Stimulated activated CD8-positive, alpha-beta memory T cell treated with anti-CD3 and anti-CD28 coated beads, Interleukin-7, amount 100 ng/mL, for 48 hours (primary cell): Measurements from ENCODE around the gene PAPOLB.
"Not testable (repeated sequence)": the region's sequence is repeated elsewhere in the genome, so short reads cannot be mapped to it uniquely, and the experiment has no call there.

Source experiments
- DNase-seq, 2 donors: peaks; one replicate each; pipeline ENCODE4 v3.0.0-alpha.2; 2020; ENCODE audit warnings: low read depth in 1 of 2; ENCODE audit errors: extremely low read depth in 1 of 2

Gene PAPOLB

DNA sequence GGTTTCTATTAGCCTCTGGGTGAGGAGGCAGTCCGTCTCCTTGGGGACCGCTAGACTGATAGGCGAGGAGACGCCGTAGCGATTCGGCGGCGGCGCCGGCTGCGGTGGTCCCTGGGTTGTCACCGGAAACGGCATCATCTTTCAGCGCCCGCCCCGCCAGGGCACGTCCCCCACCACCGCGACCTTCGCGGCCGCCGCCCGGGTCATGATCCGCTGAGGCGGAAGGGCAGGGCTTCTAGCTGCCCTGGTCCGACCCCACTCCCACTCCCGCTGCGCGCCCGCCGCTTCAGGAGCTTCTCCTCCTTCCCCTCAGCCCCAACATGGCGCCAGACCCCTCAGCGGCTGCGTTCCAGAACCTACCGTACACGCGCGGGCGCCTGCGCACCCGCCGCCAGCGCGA is at the start of gene PAPOLB:
PAPOLB (minus strand) TSS at position 358 of the 400 bp plus-strand sequence; CDS start at position 138, 220 bp downstream.
- DNase-seq, result peak in 1 of 2 donors; percentile 15

GRCh38 chr7:4911111-4911828 is 49.4 kb upstream of the PAPOLB start:
- no peak for DNase-seq

- DNase-seq, result no peak
Measured at GRCh38 chr7:4906682-4907081, 44.9 kb upstream of the PAPOLB start.

- no peak for DNase-seq
Measured at GRCh38 chr7:4905171-4905570, 43.3 kb upstream of the PAPOLB start.

DNA sequence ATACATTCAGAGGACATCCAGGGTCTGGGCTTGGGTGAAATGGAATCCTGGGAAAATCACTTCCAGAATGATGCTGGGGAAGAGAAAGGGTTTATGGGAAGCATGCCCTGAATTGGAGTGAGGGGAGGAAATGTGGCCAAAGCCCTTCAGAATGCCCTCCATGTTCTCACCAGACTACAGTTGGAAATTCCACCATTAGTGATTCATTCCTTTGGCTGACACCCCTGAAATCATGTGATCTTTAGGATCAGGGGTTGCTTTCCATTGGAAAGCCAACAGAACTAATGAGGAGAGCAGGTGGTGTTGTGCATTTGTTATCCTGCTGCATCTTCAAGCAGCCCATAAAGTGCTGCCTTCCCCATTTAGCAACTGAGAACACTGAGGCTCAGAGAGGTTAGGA is 42.5 kb upstream of the PAPOLB start:
- DNase-seq, result no peak

- DNase-seq, result no peak
Measured at GRCh38 chr7:4895766-4896165, 33.9 kb upstream of the PAPOLB start.

- DNase-seq, result no peak
Measured at GRCh38 chr7:4894482-4894881, 32.7 kb upstream of the PAPOLB start.

- no peak for DNase-seq
Measured at GRCh38 chr7:4893929-4894475, 32.2 kb upstream of the PAPOLB start.

DNA sequence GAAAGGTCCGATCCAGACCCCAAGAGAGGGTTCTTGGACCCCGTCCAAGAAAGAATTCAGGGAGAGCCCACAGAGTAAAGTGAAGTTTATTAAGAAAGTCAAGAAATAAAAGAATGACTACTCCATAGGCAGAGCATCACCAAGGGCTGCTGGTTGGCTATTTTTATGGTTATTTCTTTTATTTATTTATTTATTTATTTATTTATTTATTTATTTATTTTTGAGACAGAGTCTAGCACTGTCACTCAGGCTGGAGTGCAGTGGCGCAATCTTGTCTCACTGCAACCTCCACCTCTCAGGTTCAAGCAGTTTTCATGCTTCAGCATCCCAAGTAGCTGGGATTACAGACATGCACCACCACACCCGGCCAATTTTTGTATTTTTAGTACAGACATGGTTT is 31.4 kb upstream of the PAPOLB start:
- not testable (repeated sequence) for DNase-seq

DNA sequence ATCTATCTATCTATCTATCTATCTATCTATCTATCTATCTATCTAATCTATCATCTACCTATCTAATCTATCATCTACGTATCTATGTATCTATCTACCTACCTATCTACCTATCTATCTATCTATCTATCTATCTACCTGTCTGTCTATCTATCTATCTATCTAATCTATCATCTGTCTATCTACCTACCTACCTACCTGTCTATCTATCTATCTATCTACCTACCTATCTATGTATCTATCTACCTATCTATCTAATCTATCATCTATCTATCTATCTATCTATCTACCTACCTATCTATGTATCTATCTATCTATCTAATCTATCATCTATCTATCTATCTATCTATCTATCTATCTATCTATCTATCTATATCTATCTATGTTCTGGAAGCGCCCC is 29.7 kb upstream of the PAPOLB start:
- not testable (repeated sequence) for DNase-seq

- no peak for DNase-seq
Measured at GRCh38 chr7:4889682-4890081, 27.9 kb upstream of the PAPOLB start.

DNA sequence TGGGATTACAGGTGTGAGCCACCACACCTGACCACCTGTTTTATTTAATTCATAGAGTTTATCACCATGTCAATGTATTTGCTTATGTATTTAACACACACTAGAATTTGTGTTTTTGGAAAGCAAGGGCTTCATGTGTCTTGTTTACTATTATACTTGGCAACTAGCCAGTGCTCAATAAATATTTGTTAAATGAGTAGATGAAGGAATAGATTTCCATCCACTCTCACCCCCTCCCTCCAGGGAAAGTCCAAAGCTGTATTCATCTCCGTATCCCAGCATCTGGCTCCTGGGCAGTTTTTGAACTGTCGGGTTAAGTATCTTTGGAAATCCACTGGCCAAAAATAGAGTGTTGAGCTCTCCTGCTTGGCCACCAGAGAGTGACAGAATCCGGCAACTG is 26.3 kb upstream of the PAPOLB start:
- no peak for DNase-seq

GRCh38 chr7:4886671-4887070 is 24.8 kb upstream of the PAPOLB start:
- DNase-seq, result no peak

GRCh38 chr7:4885317-4885807 is 23.5 kb upstream of the PAPOLB start:
- no peak for DNase-seq

DNA sequence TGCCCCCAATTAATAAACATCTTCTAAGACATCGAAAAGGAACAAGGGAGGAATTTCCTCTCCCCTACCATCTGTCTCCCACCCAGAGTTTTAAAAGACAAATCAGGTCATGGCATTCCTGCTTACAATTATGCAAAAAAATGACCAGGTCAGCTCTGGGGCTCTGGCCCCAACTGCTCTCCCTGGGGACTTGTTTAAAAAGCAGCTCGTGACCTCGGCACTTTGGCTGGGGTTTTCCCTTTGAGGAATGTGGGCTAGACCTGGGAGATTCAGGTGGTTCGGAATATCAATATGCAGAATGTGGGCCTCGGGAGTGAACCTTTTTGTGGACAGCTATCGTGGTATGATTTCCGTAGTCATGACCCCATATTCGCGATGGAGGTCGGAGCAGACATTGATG is 22.3 kb upstream of the PAPOLB start:
- DNase-seq, result no peak

GRCh38 chr7:4883372-4884144 is 21.7 kb upstream of the PAPOLB start, which contains the start of gene RADIL:
TSS of gene RADIL (minus strand) at chr7:4883716. CDS start at chr7:4878139, 5,577 bp downstream.
- DNase-seq, result peak; percentile 75 to 87

GRCh38 chr7:4883033-4883371 is 21.2 kb upstream of the PAPOLB start:
- DNase-seq, result no peak

DNA sequence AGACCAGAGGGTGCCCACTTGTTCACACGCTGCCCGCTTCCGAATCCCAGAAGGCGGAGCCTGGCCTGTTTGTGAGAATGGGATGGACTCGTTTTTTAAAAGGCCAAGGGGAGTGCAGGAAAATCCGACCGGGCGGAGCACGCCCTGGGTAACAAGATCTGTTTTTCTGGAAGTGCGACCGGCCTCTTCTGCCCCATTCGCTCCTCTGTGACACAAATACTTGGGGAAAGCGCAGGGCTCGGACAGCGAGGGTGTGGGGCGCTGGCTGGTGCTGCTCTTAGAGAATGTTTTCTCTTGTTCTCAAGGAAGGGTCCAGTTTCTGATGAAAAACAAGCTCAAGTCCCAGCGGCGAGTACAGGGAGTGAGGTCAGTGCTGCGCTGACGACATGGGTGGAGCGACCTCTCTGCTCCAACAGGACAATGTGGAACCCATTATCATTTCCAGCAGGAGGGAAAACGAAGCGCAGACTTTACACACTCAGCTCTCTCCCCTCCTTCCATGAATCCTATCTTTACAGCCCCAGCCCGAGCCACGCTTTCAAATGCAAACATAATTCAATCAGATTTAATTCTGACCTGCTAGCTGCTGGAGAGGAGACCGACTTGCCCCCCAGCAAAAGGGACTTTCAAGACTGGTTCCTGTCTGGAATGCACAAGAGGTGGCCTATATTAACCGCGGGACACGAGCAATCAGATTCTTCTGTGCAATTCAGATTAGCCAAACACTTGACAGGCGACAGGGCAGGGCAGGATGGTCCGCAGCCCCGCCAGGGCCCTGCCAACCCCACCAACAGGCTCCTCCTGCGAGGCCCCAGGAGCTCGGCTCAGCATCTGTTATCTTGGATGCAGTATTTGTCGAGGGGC is 20.6 kb upstream of the PAPOLB start:
- no peak for DNase-seq

DNA sequence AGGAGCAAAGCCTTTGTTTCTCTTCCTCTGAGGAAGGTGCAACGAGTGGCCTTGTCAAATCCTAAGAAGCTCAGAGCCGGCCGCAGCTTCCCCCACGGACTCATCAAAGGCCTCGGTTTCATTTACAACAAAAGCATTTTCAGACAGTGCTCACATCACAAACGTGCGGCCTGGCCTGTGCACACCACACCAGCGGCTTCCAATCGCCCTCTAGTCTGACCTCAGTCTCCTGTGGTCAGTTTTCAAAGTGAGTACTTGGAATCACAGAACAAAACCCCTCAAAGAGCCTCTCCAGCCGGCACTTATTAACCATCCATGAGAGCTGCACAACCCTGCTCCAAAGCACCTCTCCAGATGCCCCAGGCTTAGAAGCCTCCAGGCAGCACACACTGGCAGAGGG is 18.4 kb upstream of the PAPOLB start:
- DNase-seq, result no peak

DNA sequence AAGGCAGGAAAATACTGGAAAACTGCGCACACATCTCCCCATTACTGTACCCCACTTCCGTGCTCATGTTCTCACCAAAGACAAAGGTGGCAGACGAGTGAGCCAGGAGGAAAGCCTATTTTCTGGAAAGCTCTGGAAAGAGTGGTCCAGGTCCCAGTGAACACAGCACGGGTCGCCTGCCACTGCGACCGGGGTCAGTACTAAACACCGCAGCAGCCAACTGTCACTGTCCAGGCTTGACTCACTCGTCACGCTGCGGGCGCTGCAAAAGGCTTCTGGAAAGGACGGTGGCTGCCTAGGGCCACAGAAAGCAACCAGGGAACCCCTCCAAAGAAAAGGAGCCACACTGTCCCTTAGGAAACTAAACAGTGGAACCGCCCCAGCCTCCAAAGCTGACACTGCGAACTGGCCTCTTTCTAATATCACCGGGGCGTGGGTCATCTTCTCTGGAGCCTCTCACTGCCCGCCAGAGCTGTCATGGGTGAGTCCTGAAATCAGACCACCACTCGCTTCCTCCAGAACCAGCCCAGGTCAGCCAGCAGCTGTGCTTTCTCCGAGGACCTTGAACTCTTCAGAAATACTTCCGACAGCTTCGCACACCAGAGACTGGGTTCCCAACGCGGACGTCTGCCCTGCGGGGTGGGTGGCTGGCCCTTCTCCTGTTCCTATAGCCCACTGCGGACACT is 17.7 kb upstream of the PAPOLB start:
- DNase-seq, result no peak
